ENCODE results near the gene MMP7.

The MMP7 gene, protein sequence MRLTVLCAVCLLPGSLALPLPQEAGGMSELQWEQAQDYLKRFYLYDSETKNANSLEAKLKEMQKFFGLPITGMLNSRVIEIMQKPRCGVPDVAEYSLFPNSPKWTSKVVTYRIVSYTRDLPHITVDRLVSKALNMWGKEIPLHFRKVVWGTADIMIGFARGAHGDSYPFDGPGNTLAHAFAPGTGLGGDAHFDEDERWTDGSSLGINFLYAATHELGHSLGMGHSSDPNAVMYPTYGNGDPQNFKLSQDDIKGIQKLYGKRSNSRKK

GRCh38 chr11:102530558-102530957 is at the start of gene MMP7:
MMP7 (minus strand) TSS chr11:102530747; CDS start chr11:102530700, 47 bp downstream.
- Histone ChIP-seq H3K9ac (ENCODE audit: low read depth, low read length) (no peak within 1 kb of the TSS), H3K36me3 (ENCODE audit: control insufficient read depth, insufficient read depth, low read length) (no peaks in the 10 kb centered on the region), H3K4me3 (ENCODE audit: low read depth, low read length) (no peak within 1 kb of the TSS), H3K4me1 (ENCODE audit: control insufficient read depth, insufficient read depth, low read length) (no peaks in the 10 kb centered on the region), H3K27me3 (ENCODE audit: control insufficient read depth, insufficient read depth, low read length) (no peaks in the 10 kb centered on the region), H3K9me3 (ENCODE audit: control insufficient read depth, insufficient read depth, low read length) (no peaks in the 10 kb centered on the region)

GRCh38 chr11:102577723-102578122 is 47.2 kb upstream of the MMP7 start:
- no peaks in the 10 kb centered on the region for H3K4me1 ChIP-seq (ENCODE audit: control insufficient read depth, insufficient read depth, low read length)

DNA sequence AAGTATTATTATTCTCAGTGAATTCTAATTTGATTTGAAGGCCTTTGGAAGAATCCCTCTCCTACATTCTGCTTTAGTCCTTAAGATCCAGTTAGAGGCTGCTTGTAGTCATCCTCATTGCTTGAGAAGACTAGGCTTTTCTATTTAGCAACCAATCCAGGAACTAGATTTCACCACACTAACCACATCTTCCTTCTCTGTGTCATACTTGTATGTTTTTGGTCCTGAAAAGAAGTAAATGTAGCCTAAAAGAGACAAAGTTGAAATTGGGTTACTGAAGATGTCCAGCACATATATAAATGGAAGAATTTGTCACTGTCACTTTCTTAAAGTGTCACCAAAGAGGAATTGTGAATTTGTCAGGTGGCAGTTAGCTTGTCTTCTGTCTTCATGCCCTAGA is 46.6 kb upstream of the MMP7 start:
- Histone ChIP-seq H3K9me3 (ENCODE audit: control insufficient read depth, insufficient read depth, low read length) (no peaks in the 10 kb centered on the region), H3K4me3 (ENCODE audit: low read depth, low read length) (no peak overlapping the region), H3K4me1 (ENCODE audit: control insufficient read depth, insufficient read depth, low read length) (no peaks in the 10 kb centered on the region), H3K27me3 (ENCODE audit: control insufficient read depth, insufficient read depth, low read length) (no peaks in the 10 kb centered on the region), H3K36me3 (ENCODE audit: control insufficient read depth, insufficient read depth, low read length) (no peaks in the 10 kb centered on the region), H3K9ac (ENCODE audit: low read depth, low read length) (no peak overlapping the region)

More at GRCh38 chr11:102577723-102578122, 47.2 kb upstream of the MMP7 start:
- H3K36me3 ChIP-seq (ENCODE audit: control insufficient read depth, insufficient read depth, low read length) = no peaks in the 10 kb centered on the region
- H3K4me3 ChIP-seq (ENCODE audit: low read depth, low read length) = no peak overlapping the region
- H3K27me3 ChIP-seq (ENCODE audit: control insufficient read depth, insufficient read depth, low read length) = no peaks in the 10 kb centered on the region
- H3K9ac ChIP-seq (ENCODE audit: low read depth, low read length) = no peak overlapping the region
- no peaks in the 10 kb centered on the region for H3K9me3 ChIP-seq (ENCODE audit: control insufficient read depth, insufficient read depth, low read length)

- Histone ChIP-seq H3K4me3 (ENCODE audit: low read depth, low read length) (no peak overlapping the region), H3K4me1 (ENCODE audit: control insufficient read depth, insufficient read depth, low read length) (no peaks in the 10 kb centered on the region), H3K9ac (ENCODE audit: low read depth, low read length) (no peak overlapping the region), H3K27me3 (ENCODE audit: control insufficient read depth, insufficient read depth, low read length) (no peaks in the 10 kb centered on the region), H3K36me3 (ENCODE audit: control insufficient read depth, insufficient read depth, low read length) (no peaks in the 10 kb centered on the region), H3K9me3 (ENCODE audit: control insufficient read depth, insufficient read depth, low read length) (no peaks in the 10 kb centered on the region)
Observed at GRCh38 chr11:102576350-102576749, 45.8 kb upstream of the MMP7 start.

- no peak overlapping the region for H3K9ac ChIP-seq (ENCODE audit: low read depth, low read length)
- H3K27me3 ChIP-seq (ENCODE audit: control insufficient read depth, insufficient read depth, low read length) = no peaks in the 10 kb centered on the region
- H3K9me3 ChIP-seq (ENCODE audit: control insufficient read depth, insufficient read depth, low read length) = no peaks in the 10 kb centered on the region
- H3K36me3 ChIP-seq (ENCODE audit: control insufficient read depth, insufficient read depth, low read length) = no peaks in the 10 kb centered on the region
- no peaks in the 10 kb centered on the region for H3K4me1 ChIP-seq (ENCODE audit: control insufficient read depth, insufficient read depth, low read length)
- no peak overlapping the region for H3K4me3 ChIP-seq (ENCODE audit: low read depth, low read length)
Observed at GRCh38 chr11:102575012-102575411, 44.5 kb upstream of the MMP7 start.

DNA sequence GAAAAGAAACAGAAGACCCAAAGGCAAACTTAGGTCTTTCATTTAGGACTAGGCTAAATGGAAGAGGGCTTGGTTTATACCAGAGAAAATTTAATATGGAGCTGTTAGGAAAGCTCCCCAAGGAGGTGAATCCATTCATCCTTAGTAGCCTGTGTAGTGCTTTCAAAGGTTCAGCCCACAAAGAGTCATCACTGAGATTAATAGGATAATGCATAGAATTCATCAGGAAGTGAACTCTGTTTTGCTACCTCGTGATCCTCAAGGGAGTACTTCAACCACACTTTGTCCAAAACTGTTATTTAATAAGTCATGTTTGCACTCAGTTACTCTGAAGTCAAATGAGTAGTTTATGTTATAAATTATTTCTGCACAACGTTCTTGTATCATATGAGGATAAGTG is 43.3 kb upstream of the MMP7 start:
- H3K9ac ChIP-seq (ENCODE audit: low read depth, low read length) = no peak overlapping the region
- H3K4me1 ChIP-seq (ENCODE audit: control insufficient read depth, insufficient read depth, low read length) = no peaks in the 10 kb centered on the region
- H3K4me3 ChIP-seq (ENCODE audit: low read depth, low read length) = no peak overlapping the region
- H3K9me3 ChIP-seq (ENCODE audit: control insufficient read depth, insufficient read depth, low read length) = no peaks in the 10 kb centered on the region
- H3K36me3 ChIP-seq (ENCODE audit: control insufficient read depth, insufficient read depth, low read length) = no peaks in the 10 kb centered on the region
- H3K27me3 ChIP-seq (ENCODE audit: control insufficient read depth, insufficient read depth, low read length) = no peaks in the 10 kb centered on the region

- H3K4me1 ChIP-seq (ENCODE audit: control insufficient read depth, insufficient read depth, low read length) = no peaks in the 10 kb centered on the region
- no peaks in the 10 kb centered on the region for H3K27me3 ChIP-seq (ENCODE audit: control insufficient read depth, insufficient read depth, low read length)
- no peaks in the 10 kb centered on the region for H3K9me3 ChIP-seq (ENCODE audit: control insufficient read depth, insufficient read depth, low read length)
- H3K4me3 ChIP-seq (ENCODE audit: low read depth, low read length) = no peak overlapping the region
- no peaks in the 10 kb centered on the region for H3K36me3 ChIP-seq (ENCODE audit: control insufficient read depth, insufficient read depth, low read length)
- H3K9ac ChIP-seq (ENCODE audit: low read depth, low read length) = no peak overlapping the region
Observed at GRCh38 chr11:102572554-102573220, 42.1 kb upstream of the MMP7 start.

DNA sequence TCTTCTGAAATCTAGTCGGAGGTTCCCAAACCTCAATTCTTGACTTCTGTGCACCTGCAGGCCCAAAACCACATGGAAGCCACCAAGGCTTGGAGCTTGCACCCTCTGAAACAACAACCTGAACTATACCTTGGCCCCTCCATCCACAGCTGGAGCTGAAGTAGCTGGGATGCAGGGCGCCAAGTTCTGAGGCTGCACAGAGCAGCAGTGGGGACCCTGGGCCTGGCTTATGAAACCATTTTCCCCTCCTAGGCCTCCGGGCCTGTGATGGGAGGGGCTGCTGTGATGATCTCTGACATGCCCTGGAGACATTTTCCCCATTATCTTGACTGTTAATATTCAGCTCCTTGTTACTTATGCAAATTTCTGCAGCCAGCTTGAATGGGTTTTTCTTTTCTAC is 38.3 kb upstream of the MMP7 start:
- Histone ChIP-seq H3K4me1 (ENCODE audit: control insufficient read depth, insufficient read depth, low read length) (no peaks in the 10 kb centered on the region), H3K4me3 (ENCODE audit: low read depth, low read length) (no peak overlapping the region), H3K9me3 (ENCODE audit: control insufficient read depth, insufficient read depth, low read length) (no peaks in the 10 kb centered on the region), H3K9ac (ENCODE audit: low read depth, low read length) (no peak overlapping the region), H3K36me3 (ENCODE audit: control insufficient read depth, insufficient read depth, low read length) (no peaks in the 10 kb centered on the region), H3K27me3 (ENCODE audit: control insufficient read depth, insufficient read depth, low read length) (no peaks in the 10 kb centered on the region)

DNA sequence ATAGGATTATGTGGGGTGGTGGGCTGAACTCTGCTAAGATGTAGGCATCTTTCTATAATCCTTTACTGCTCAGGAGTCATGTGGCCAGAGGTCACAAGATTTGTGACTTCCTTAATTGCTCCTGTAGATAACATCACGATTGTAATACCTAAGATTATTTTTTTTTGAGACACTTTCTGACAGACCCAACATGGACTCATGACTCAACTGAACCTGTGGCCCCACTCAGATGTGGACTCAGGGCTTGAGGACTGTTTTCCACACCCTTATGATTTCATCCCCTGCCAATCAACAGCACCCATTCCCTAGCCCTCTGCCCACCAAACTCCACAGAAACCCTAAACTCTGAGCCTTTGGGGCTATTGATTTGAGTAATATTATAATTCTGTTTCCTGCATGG is 35.6 kb upstream of the MMP7 start:
- Histone ChIP-seq H3K9ac (ENCODE audit: low read depth, low read length) (no peak overlapping the region), H3K36me3 (ENCODE audit: control insufficient read depth, insufficient read depth, low read length) (no peaks in the 10 kb centered on the region), H3K9me3 (ENCODE audit: control insufficient read depth, insufficient read depth, low read length) (no peaks in the 10 kb centered on the region), H3K4me3 (ENCODE audit: low read depth, low read length) (no peak overlapping the region), H3K4me1 (ENCODE audit: control insufficient read depth, insufficient read depth, low read length) (no peaks in the 10 kb centered on the region), H3K27me3 (ENCODE audit: control insufficient read depth, insufficient read depth, low read length) (no peaks in the 10 kb centered on the region)

DNA sequence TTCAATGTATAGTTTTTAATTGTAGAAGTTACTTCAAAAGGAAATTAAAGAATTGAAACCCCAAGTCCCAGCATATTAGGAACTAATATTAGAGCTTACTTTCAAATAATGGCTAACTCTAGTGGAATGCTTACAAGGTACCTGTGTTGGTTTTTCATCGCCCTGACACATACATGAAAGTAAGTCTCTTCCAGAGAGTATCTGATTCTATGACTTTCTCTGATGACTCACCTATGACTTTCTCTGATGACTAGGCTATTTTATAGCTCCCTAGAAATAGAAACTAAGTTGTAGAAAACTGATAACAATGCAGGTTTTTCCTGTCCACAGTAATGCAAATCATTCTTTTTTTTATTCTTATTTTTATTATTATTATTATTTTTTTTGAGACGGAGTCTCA is 33.6 kb upstream of the MMP7 start:
- peaks cover 7% of the 10 kb centered on the region for H3K4me1 ChIP-seq (ENCODE audit: control insufficient read depth, insufficient read depth, low read length)
- H3K9me3 ChIP-seq (ENCODE audit: control insufficient read depth, insufficient read depth, low read length) = no peaks in the 10 kb centered on the region
- H3K4me3 ChIP-seq (ENCODE audit: low read depth, low read length) = no peak overlapping the region
- no peaks in the 10 kb centered on the region for H3K27me3 ChIP-seq (ENCODE audit: control insufficient read depth, insufficient read depth, low read length)
- H3K9ac ChIP-seq (ENCODE audit: low read depth, low read length) = no peak overlapping the region
- H3K36me3 ChIP-seq (ENCODE audit: control insufficient read depth, insufficient read depth, low read length) = no peaks in the 10 kb centered on the region

DNA sequence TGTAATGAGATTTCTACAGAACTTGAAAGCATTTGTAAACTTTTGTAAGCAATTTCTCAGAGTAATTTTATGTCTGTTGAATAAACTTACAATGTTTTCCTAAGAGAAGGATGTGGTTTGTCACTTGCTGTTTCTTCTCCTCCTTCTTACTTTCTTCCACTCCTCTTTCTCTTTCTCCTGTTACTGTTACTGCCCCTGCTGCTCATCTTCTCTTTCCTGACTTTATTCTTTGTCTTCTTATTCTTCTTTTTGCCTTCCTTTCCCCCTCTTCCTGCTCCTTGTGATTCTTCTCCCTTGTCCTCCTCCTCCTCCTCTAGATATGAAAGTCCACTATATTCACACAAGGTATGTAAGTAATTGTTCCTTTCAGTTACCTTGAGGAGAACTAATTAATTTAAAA is 31.1 kb upstream of the MMP7 start:
- Histone ChIP-seq H3K4me3 (ENCODE audit: low read depth, low read length) (no peak overlapping the region), H3K9ac (ENCODE audit: low read depth, low read length) (no peak overlapping the region), H3K27me3 (ENCODE audit: control insufficient read depth, insufficient read depth, low read length) (no peaks in the 10 kb centered on the region), H3K36me3 (ENCODE audit: control insufficient read depth, insufficient read depth, low read length) (no peaks in the 10 kb centered on the region), H3K4me1 (ENCODE audit: control insufficient read depth, insufficient read depth, low read length) (peaks cover 7% of the 10 kb centered on the region), H3K9me3 (ENCODE audit: control insufficient read depth, insufficient read depth, low read length) (no peaks in the 10 kb centered on the region)

- H3K9ac ChIP-seq (ENCODE audit: low read depth, low read length) = no peak overlapping the region
- no peaks in the 10 kb centered on the region for H3K36me3 ChIP-seq (ENCODE audit: control insufficient read depth, insufficient read depth, low read length)
- no peaks in the 10 kb centered on the region for H3K27me3 ChIP-seq (ENCODE audit: control insufficient read depth, insufficient read depth, low read length)
- no peaks in the 10 kb centered on the region for H3K9me3 ChIP-seq (ENCODE audit: control insufficient read depth, insufficient read depth, low read length)
- H3K4me1 ChIP-seq (ENCODE audit: control insufficient read depth, insufficient read depth, low read length) = peaks cover 7% of the 10 kb centered on the region
- no peak overlapping the region for H3K4me3 ChIP-seq (ENCODE audit: low read depth, low read length)
Observed at GRCh38 chr11:102560555-102561011, 30.0 kb upstream of the MMP7 start.

Measured in iPS-15b (cell line).